WTC11 (cell line): ENCODE data around the gene INSC. TPM values are rescaled to one million over a fixed set of nuclear protein-coding genes. Genes with fewer than 3 reads are reported as not detected.

Experiments used
- ATAC-seq: fragments of 200-7000 bp; cut with Tn5 transposase; 2 replicates; pipeline ENCODE4 v1.10.0; 2021; ENCODE audit warnings: mild to moderate bottlenecking, moderate library complexity
- CTCF ChIA-PET: fragments of 300-600 bp; sonication (Branson Sonifier 250); formaldehyde crosslinking; loops from one replicate; lab custom pipeline; 2021; ENCODE audit warnings: antibody characterized with exemption; lab: Charles Lee
- POLR2A ChIA-PET: fragments of 350-600 bp; sonication (Branson Sonifier 250); formaldehyde crosslinking; loops from one replicate; lab custom pipeline; 2021; ENCODE audit warnings: antibody characterized with exemption; lab: Charles Lee
- DNase-seq: peaks from one replicate; pipeline ENCODE4 v3.0.0; 2021; ENCODE audit warnings: low spot score
- H3K27ac Mint-ChIP-seq: 2 replicates; pipeline ENCODE4 v1.8.0; 2021; ENCODE audit warnings: mixed read lengths
- H3K27me3 Mint-ChIP-seq: 2 replicates; pipeline ENCODE4 v1.8.0; 2021; ENCODE audit warnings: low read depth, mild to moderate bottlenecking, moderate library complexity, mixed read lengths
- H3K36me3 Mint-ChIP-seq: 2 replicates; pipeline ENCODE4 v1.8.0; 2021; ENCODE audit warnings: mixed read lengths
- H3K4me1 Mint-ChIP-seq: 2 replicates; pipeline ENCODE4 v1.8.0; 2022; ENCODE audit warnings: mixed read lengths
- H3K4me3 Mint-ChIP-seq: 2 replicates; pipeline ENCODE4 v1.8.0; 2021; ENCODE audit warnings: mild to moderate bottlenecking, moderate library complexity, mixed read lengths
- H3K9me3 Mint-ChIP-seq: 2 replicates; pipeline ENCODE4 v1.8.0; 2021; ENCODE audit warnings: mixed read lengths
- ARID4B ChIP-seq: sonication (generic); formaldehyde crosslinking; IDR thresholded peaks from 2 replicates; pipeline ENCODE4 v1.8.0; 2023; ENCODE audit warnings: missing genetic modification reagents, mild to moderate bottlenecking, borderline replicate concordance
- ATF1 ChIP-seq: sonication (generic); formaldehyde crosslinking; IDR thresholded peaks from 2 replicates; pipeline ENCODE4 v1.8.1; 2023; ENCODE audit warnings: mild to moderate bottlenecking, moderate library complexity, missing genetic modification reagents
- CBFB ChIP-seq: sonication (generic); formaldehyde crosslinking; IDR thresholded peaks from 2 replicates; pipeline ENCODE4 v1.8.1; 2022; ENCODE audit warnings: mild to moderate bottlenecking, low read depth, missing genetic modification reagents
- CREM ChIP-seq: sonication (generic); formaldehyde crosslinking; IDR thresholded peaks from 2 replicates; pipeline ENCODE4 v1.8.1; 2022; ENCODE audit warnings: mild to moderate bottlenecking, missing genetic modification reagents, moderate library complexity
- E2F1 ChIP-seq: sonication (generic); formaldehyde crosslinking; IDR thresholded peaks from 2 replicates; pipeline ENCODE4 v1.8.0; 2022; ENCODE audit warnings: mild to moderate bottlenecking, missing genetic modification reagents
- ELF4 ChIP-seq: sonication (generic); formaldehyde crosslinking; IDR thresholded peaks from 2 replicates; pipeline ENCODE4 v1.8.1; 2022; ENCODE audit warnings: low read depth, mild to moderate bottlenecking, moderate library complexity, missing genetic modification reagents
- ESRRA ChIP-seq: sonication (generic); formaldehyde crosslinking; IDR thresholded peaks from 2 replicates; pipeline ENCODE4 v1.8.1; 2022; ENCODE audit warnings: mild to moderate bottlenecking, missing genetic modification reagents, borderline replicate concordance
- ETV6 ChIP-seq: sonication (generic); formaldehyde crosslinking; IDR thresholded peaks from 2 replicates; pipeline ENCODE4 v1.8.1; 2022; ENCODE audit warnings: mild to moderate bottlenecking, missing genetic modification reagents
- GABPB1 ChIP-seq: sonication (generic); formaldehyde crosslinking; IDR thresholded peaks from 2 replicates; pipeline ENCODE4 v1.8.1; 2023; ENCODE audit warnings: mild to moderate bottlenecking, missing genetic modification reagents
- IRF2 ChIP-seq: sonication (generic); formaldehyde crosslinking; IDR thresholded peaks from 2 replicates; pipeline ENCODE4 v1.8.0; 2022; ENCODE audit warnings: low read depth, missing genetic modification reagents, borderline replicate concordance
- JAZF1 ChIP-seq: fragments of 250-450 bp; sonication (Bioruptor Pico); IDR thresholded peaks from 2 replicates; pipeline ENCODE4 v1.9.0; 2021; ENCODE audit warnings: moderate library complexity, mild to moderate bottlenecking, inconsistent platforms
- MAX ChIP-seq: sonication (generic); formaldehyde crosslinking; IDR thresholded peaks from 2 replicates; pipeline ENCODE4 v1.8.0; 2022; ENCODE audit warnings: mild to moderate bottlenecking, missing genetic modification reagents
- MLX ChIP-seq: sonication (generic); formaldehyde crosslinking; IDR thresholded peaks from 2 replicates; pipeline ENCODE4 v1.8.1; 2023; ENCODE audit warnings: mild to moderate bottlenecking, missing genetic modification reagents, moderate library complexity
- NFYB ChIP-seq: sonication (generic); formaldehyde crosslinking; conservative IDR thresholded peaks from 2 replicates; pipeline ENCODE4 v1.8.0; 2022; ENCODE audit warnings: low read depth, missing genetic modification reagents
- NR3C1 ChIP-seq: sonication (generic); formaldehyde crosslinking; conservative IDR thresholded peaks from 2 replicates; pipeline ENCODE4 v1.8.1; 2023; ENCODE audit warnings: low read depth, mild to moderate bottlenecking, missing genetic modification reagents
- SP1 ChIP-seq: sonication (generic); formaldehyde crosslinking; conservative IDR thresholded peaks from 2 replicates; pipeline ENCODE4 v1.8.1; 2022; ENCODE audit warnings: missing genetic modification reagents
- TEAD1 ChIP-seq: sonication (generic); formaldehyde crosslinking; IDR thresholded peaks from 2 replicates; pipeline ENCODE4 v1.8.0; 2022; ENCODE audit warnings: mild to moderate bottlenecking, missing genetic modification reagents
- TEAD4 ChIP-seq: sonication (generic); formaldehyde crosslinking; IDR thresholded peaks from 2 replicates; pipeline ENCODE4 v1.8.0; 2022; ENCODE audit warnings: mild to moderate bottlenecking, missing genetic modification reagents
- USF1 ChIP-seq: sonication (generic); formaldehyde crosslinking; IDR thresholded peaks from 2 replicates; pipeline ENCODE4 v1.8.0; 2022; ENCODE audit warnings: mild to moderate bottlenecking, missing genetic modification reagents
- ZMAT4 ChIP-seq: fragments of 250-450 bp; sonication (Bioruptor Pico); IDR thresholded peaks from 2 replicates; pipeline ENCODE4 v1.9.0; 2021; ENCODE audit warnings: mild to moderate bottlenecking
- ZNF138 ChIP-seq: sonication (generic); formaldehyde crosslinking; conservative IDR thresholded peaks from 2 replicates; pipeline ENCODE4 v1.8.1; 2022; ENCODE audit warnings: mild to moderate bottlenecking, moderate library complexity, missing genetic modification reagents
- ZNF232 ChIP-seq: sonication (generic); formaldehyde crosslinking; IDR thresholded peaks from 2 replicates; pipeline ENCODE4 v1.8.0; 2022; ENCODE audit warnings: mild to moderate bottlenecking, missing genetic modification reagents
- ZNF263 ChIP-seq: sonication (generic); formaldehyde crosslinking; IDR thresholded peaks from 2 replicates; pipeline ENCODE4 v1.8.1; 2022; ENCODE audit warnings: low read depth, mild to moderate bottlenecking, moderate library complexity, missing genetic modification reagents
- ZNF532 ChIP-seq: fragments of 250-450 bp; sonication (Bioruptor Pico); IDR thresholded peaks from 2 replicates; pipeline ENCODE4 v1.9.0; 2021; ENCODE audit warnings: mild to moderate bottlenecking, borderline replicate concordance
- total RNA-seq: library from RNA; stranded (reverse); gene quantifications from 3 replicates; pipeline ENCODE4 v1.2.3, GENCODE V29; 2021

Gene INSC
- total RNA-seq, 1 experiment from 2014 or later: 0.44 TPM

- TF ChIP-seq ZNF532 (CRISPR knock-in tag) (no peak), NFYB (no peak), TEAD4 (CRISPR knock-in tag) (no peak), IRF2 (CRISPR knock-in tag) (no peak), ZNF232 (no peak), MLX (CRISPR knock-in tag) (no peak)
These were observed 35.8 kb downstream of the INSC start (continued) for GRCh38 chr11:15150507-15150906.

- H3K4me1 Mint-ChIP-seq: no peaks in the 10 kb centered on the region
- ChIA-PET CTCF (interaction anchor here (0.6 to 1.5 kb wide), 2 partner anchors 147 to 918 kb away, joined by 3 read pairs; no protein-coding TSS in a partner anchor), POLR2A (no interaction called here)
- no peak overlapping the region for H3K27ac Mint-ChIP-seq
- H3K27me3 Mint-ChIP-seq: no peaks in the 10 kb centered on the region
- no peaks in the 10 kb centered on the region for H3K36me3 Mint-ChIP-seq
- no peaks in the 10 kb centered on the region for H3K9me3 Mint-ChIP-seq
- no peak for DNase-seq
- TF ChIP-seq SP1 (no peak), CBFB (no peak), ZNF263 (no peak), TEAD1 (CRISPR knock-in tag) (no peak), ATF1 (CRISPR knock-in tag) (no peak), E2F1 (CRISPR knock-in tag) (no peak), TEAD4 (CRISPR knock-in tag) (no peak), CREM (CRISPR knock-in tag) (no peak), MAX (CRISPR knock-in tag) (no peak), ZNF138 (CRISPR knock-in tag) (no peak), ELF4 (no peak), GABPB1 (no peak)
- no peak for ATAC-seq
- no peak overlapping the region for H3K4me3 Mint-ChIP-seq
These were observed 38.5 kb downstream of the INSC start for GRCh38 chr11:15153231-15153630.

- ChIA-PET CTCF (interaction anchor here (2.5 kb wide), 1 partner anchor 56 kb away, joined by 8 read pairs; no protein-coding TSS in a partner anchor), POLR2A (no interaction called here)
- DNase-seq (no peak), ATAC-seq (no peak)
- Mint-ChIP-seq H3K4me1 (no peaks in the 10 kb centered on the region), H3K4me3 (no peak overlapping the region), H3K36me3 (no peaks in the 10 kb centered on the region), H3K27ac (no peak overlapping the region), H3K9me3 (no peaks in the 10 kb centered on the region), H3K27me3 (no peaks in the 10 kb centered on the region)
- no peak for TF ChIP-seq ZNF232
- TF ChIP-seq ETV6 (CRISPR knock-in tag): no peak
- no peak for TF ChIP-seq NR3C1 (CRISPR knock-in tag)
- no peak for TF ChIP-seq ARID4B
- no peak for TF ChIP-seq JAZF1 (CRISPR knock-in tag)
- no peak for TF ChIP-seq ESRRA (CRISPR knock-in tag)
- no peak for TF ChIP-seq ZMAT4
- TF ChIP-seq USF1: no peak
These were observed 42.5 kb downstream of the INSC start for GRCh38 chr11:15157181-15157580.
